Measurements from ENCODE around the gene UCK1.

- TF ChIP-seq CTCF (conservative IDR thresholded peaks at IDR 0.05; ENCODE audit: low read length) (no peak), EZH2phosphoT487 (IDR thresholded peaks at IDR 0.05; ENCODE audit: borderline replicate concordance) (no peak)
Observed at GRCh38 chr9:131491001-131491710, 39.9 kb downstream of the UCK1 start.
